ENCODE data around the gene ZIC2. TPM values are rescaled to one million over a fixed set of nuclear protein-coding genes. Genes with fewer than 3 reads are reported as not detected.

ZIC2 gene
- total and polyA plus RNA-seq, 2 of the 8 experiments (the other 6 are each of a cell fraction or from before 2014, with no cell fraction given): 53.2 to 372 TPM

DNA sequence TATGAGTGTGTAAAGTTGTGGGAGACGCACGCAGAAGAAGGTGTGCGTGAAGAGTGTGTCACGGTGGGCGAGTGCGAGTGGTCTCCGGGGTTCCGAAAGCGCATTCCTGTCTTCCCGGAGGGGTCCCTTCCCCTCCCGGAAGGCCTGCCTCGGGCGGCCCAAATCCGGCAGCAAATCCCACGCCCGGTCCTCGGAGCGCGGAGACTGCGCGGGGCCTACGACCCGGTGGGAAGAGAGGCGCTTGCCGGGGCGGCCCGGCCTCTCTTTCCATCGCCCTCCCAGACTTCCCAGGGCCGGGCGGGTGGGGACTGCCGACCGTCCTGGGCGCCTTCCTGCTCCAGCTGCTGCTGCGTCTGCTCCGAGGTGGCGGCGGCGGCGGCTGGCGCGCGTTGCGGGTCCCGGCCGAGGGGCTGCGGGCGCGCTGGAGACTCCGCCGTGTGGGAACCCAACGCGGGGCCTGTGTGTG lies 12.1 kb upstream of the ZIC2 start:
- no peak for DNase-seq (ENCODE audit: low read depth in 1 of 2, low spot score in 2 of 2)
- peak overlapping the region; percentile 57; the same call in 1 of the 2 replicates for H4K8ac ChIP-seq (ENCODE audit: extremely low read depth, insufficient read depth, low read length)
- peak overlapping the region; percentile 70 to 80 (median 76) for H3K9ac ChIP-seq (replicated peaks in 1 of 4; ENCODE audit: extremely low read depth in 1 of 4, low read depth in 3 of 4, low read length in 3 of 4)
- no peak overlapping the region for H2BK15ac ChIP-seq (ENCODE audit: low read length)
- no peak overlapping the region for H3K23ac ChIP-seq (ENCODE audit: insufficient read length)
- H3K18ac ChIP-seq (ENCODE audit: extremely low read depth, low read length): peak overlapping the region; percentile 96
- no peaks in the 10 kb centered on the region for H3K27me3 ChIP-seq (replicated peaks in 1 of 4; ENCODE audit: control insufficient read depth in 3 of 4, extremely low read depth in 1 of 4, insufficient read depth in 3 of 4, low read length in 3 of 4)
- peak overlapping the region; percentile 85 for H2BK5ac ChIP-seq (ENCODE audit: low read depth, low read length)
- TF ChIP-seq TAF1 (IDR thresholded peaks at IDR 0.05; ENCODE audit: low read depth, low read length): no peak
- TF ChIP-seq PHF8 (conservative IDR thresholded peaks at IDR 0.05; ENCODE audit: low read depth, low read length): 0 out of 2 replicates have a peak, but pooled peaks have one; percentile 17
- peak overlapping the region; percentile 79 to 96 (median 92) for H3K4me3 ChIP-seq (ENCODE audit: extremely low read depth in 1 of 4, insufficient read depth in 2 of 4, low read depth in 3 of 4, low read length in 4 of 4)
- ChIA-PET POLR2A (ENCODE audit: partially characterized antibody) (interaction anchor here (0.6 to 3.0 kb wide), 10 partner anchors 11 to 541 kb away, joined by 3 to 98 read pairs (median 4); partner anchors contain the start of gene ZIC2), CTCF (ENCODE audit: partially characterized antibody) (interaction anchor here (0.7 to 1.9 kb wide), 7 partner anchors 11 to 311 kb away, joined by 3 to 9 read pairs (median 3); no protein-coding TSS in a partner anchor)
- H3K56ac ChIP-seq (replicated peaks; ENCODE audit: insufficient read length, low read depth, low read length): peak overlapping the region; percentile 96
- 3% methylated on average over 41 of the region's 52 CpGs; no CpG with 5 or more reads in 1 of the 2 experiments for WGBS, 2 experiments (ENCODE audit: extremely low coverage in 1 of 2, insufficient coverage in 1 of 2, insufficient read length in 1 of 2, insufficient replicate concordance in 2 of 2, low coverage in 1 of 2, low lambda C conversion rate in 2 of 2, missing lambda C conversion rate in 1 of 2)
- H3K9me3 ChIP-seq (ENCODE audit: insufficient read depth in 2 of 2, low read depth in 1 of 2, low read length in 1 of 2): no peaks in the 10 kb centered on the region
- no peak overlapping the region for H2BK20ac ChIP-seq (ENCODE audit: low read length)
- peak overlapping the region; percentile 19 for H3K14ac ChIP-seq (ENCODE audit: insufficient read length)
- H2BK12ac ChIP-seq (ENCODE audit: low read depth, low read length): peak overlapping the region; percentile 60; the same call in 1 of the 2 replicates
- peak overlapping the region; percentile 84 for H2BK120ac ChIP-seq (replicated peaks; ENCODE audit: low read depth, low read length)
- H3K27ac ChIP-seq (ENCODE audit: low read depth, low read length): no peak overlapping the region; the same call in 1 of the 2 replicates
- peak overlapping the region; percentile 81 for H3K4me2 ChIP-seq (ENCODE audit: insufficient read depth in 1 of 2, low read depth in 2 of 2, low read length in 2 of 2)
- peak overlapping the region; percentile 58 for H4K5ac ChIP-seq (ENCODE audit: insufficient read length, low read depth, low read length)
- peaks cover 15 to 67% of the 10 kb centered on the region in 2 experiments for H3K79me2 ChIP-seq (ENCODE audit: control insufficient read depth in 1 of 2, insufficient read depth in 2 of 2, low read length in 2 of 2)
- H2AFZ ChIP-seq (ENCODE audit: low read length): no peak overlapping the region
- H3K36me3 ChIP-seq (ENCODE audit: control insufficient read depth in 2 of 4, insufficient read depth in 4 of 4, low read length in 3 of 4): peaks cover 2 to 51% (median 29%) of the 10 kb centered on the region in 4 experiments; a peak in 7 of 8 replicates
- no peak overlapping the region for H2AK5ac ChIP-seq (ENCODE audit: low read depth, low read length)
- peaks cover 21% of the 10 kb centered on the region for H3K23me2 ChIP-seq (ENCODE audit: low read depth, low read length)
- H4K91ac ChIP-seq (replicated peaks; ENCODE audit: insufficient read length, low read length): peak overlapping the region; percentile 97
- peaks cover 7 to 18% (median 10%) of the 10 kb centered on the region in 4 experiments for H3K4me1 ChIP-seq (replicated peaks in 1 of 4; ENCODE audit: control insufficient read depth in 3 of 4, insufficient read depth in 4 of 4, low read length in 3 of 4)
- peaks cover 19 to 26% of the 10 kb centered on the region in 2 experiments for H4K20me1 ChIP-seq (replicated peaks in 1 of 2; ENCODE audit: control insufficient read depth in 1 of 2, insufficient read depth in 2 of 2, low read length in 2 of 2)
- no peak for FAIRE-seq
- peak overlapping the region; percentile 99 for H3K4ac ChIP-seq (replicated peaks; ENCODE audit: insufficient read length, low read depth, low read length)
- peaks cover 3% of the 10 kb centered on the region; the same call in 1 of the 2 replicates for H3K79me1 ChIP-seq (ENCODE audit: low read depth, low read length)
